Karpas-422 (cell line): ENCODE measurements around the gene SMYD3. TPM values are rescaled to one million over a fixed set of nuclear protein-coding genes. Genes with fewer than 3 reads are reported as not detected.
"Not testable (repeated sequence)": the region's sequence is repeated elsewhere in the genome, so short reads cannot be mapped to it uniquely, and the experiment has no call there.

ENCODE experiments used
- DNase-seq: peaks from one replicate; pipeline ENCODE4 v3.0.0-alpha.2; 2015
- H2AFZ ChIP-seq: fragments of 200-600 bp; sonication (generic); 2 replicates; pipeline ENCODE4 v1.6.1; 2014; ENCODE audit warnings: antibody characterized with exemption, low read length, mixed read lengths
- H3K27ac ChIP-seq: fragments of 200-600 bp; sonication (generic); 2 replicates; pipeline ENCODE4 v1.5.1; 2014; ENCODE audit warnings: mild to moderate bottlenecking, low read length, moderate library complexity
- H3K27me3 ChIP-seq: fragments of 200-600 bp; sonication (generic); 2 replicates; pipeline ENCODE4 v1.6.1; 2014; ENCODE audit warnings: low read length, mixed read lengths
- H3K36me3 ChIP-seq: fragments of 200-600 bp; sonication (generic); 2 replicates; pipeline ENCODE4 v1.6.1; 2014; ENCODE audit warnings: low read length, mixed read lengths; ENCODE audit not compliant: insufficient read depth
- H3K4me1 ChIP-seq: fragments of 200-600 bp; sonication (generic); 2 replicates; pipeline ENCODE4 v1.6.1; 2014; ENCODE audit warnings: mild to moderate bottlenecking, low read length, mixed read lengths
- H3K4me2 ChIP-seq: fragments of 200-600 bp; sonication (generic); 2 replicates; pipeline ENCODE4 v1.6.1; 2014; ENCODE audit warnings: low read length, low read depth, mild to moderate bottlenecking; ENCODE audit not compliant: poor library complexity, severe bottlenecking
- H3K4me3 ChIP-seq: fragments of 200-600 bp; sonication (generic); 2 replicates; pipeline ENCODE4 v1.5.1; 2014; ENCODE audit warnings: mild to moderate bottlenecking, antibody characterized with exemption, low read length, mixed read lengths
- H3K79me2 ChIP-seq: fragments of 200-600 bp; sonication (generic); 2 replicates; pipeline ENCODE4 v1.6.1; 2014; ENCODE audit warnings: mild to moderate bottlenecking, low read length, mixed read lengths
- H3K9ac ChIP-seq: fragments of 200-600 bp; sonication (generic); 2 replicates; pipeline ENCODE4 v1.6.0; 2014; ENCODE audit warnings: low read length
- H3K9me2 ChIP-seq: fragments of 200-600 bp; sonication (generic), shearing (Covaris generic); replicated peaks from 2 replicates; pipeline ENCODE4 v1.6.0; 2014; ENCODE audit warnings: mild to moderate bottlenecking, low read length, moderate library complexity; ENCODE audit not compliant: insufficient read depth
- H3K9me3 ChIP-seq: fragments of 300-700, 200-600 bp; sonication (generic); 2 replicates; pipeline ENCODE4 v1.6.1; 2014; ENCODE audit warnings: low read length, mixed read lengths
- H4K20me1 ChIP-seq: fragments of 200-600 bp; sonication (generic); 2 replicates; pipeline ENCODE4 v1.6.1; 2014; ENCODE audit warnings: mild to moderate bottlenecking, antibody characterized with exemption, low read length, low read depth; ENCODE audit not compliant: insufficient read depth
- total RNA-seq: library from RNA; depleted of rRNA; stranded (reverse); fragments of >200 nt; shearing (Covaris generic); gene quantifications from 2 replicates; pipeline ENCODE4 v1.2.3, GENCODE V29; 2014; ENCODE audit warnings: low replicate concordance

The SMYD3 gene
- total RNA-seq, 1 experiment from 2014 or later: 67.1 TPM

- Histone ChIP-seq H3K79me2 (no peaks in the 10 kb centered on the region), H3K9me3 (no peaks in the 10 kb centered on the region), H3K9me2 (no peaks in the 10 kb centered on the region), H2AFZ (no peak overlapping the region), H3K4me1 (peaks cover 29% of the 10 kb centered on the region), H4K20me1 (no peaks in the 10 kb centered on the region), H3K27ac (no peak overlapping the region), H3K9ac (no peak overlapping the region), H3K27me3 (no peaks in the 10 kb centered on the region), H3K4me3 (no peak overlapping the region), H3K36me3 (no peaks in the 10 kb centered on the region), H3K4me2 (no peak overlapping the region)
- DNase-seq: no peak
Measured at GRCh38 chr1:245957427-245957826, 549.7 kb downstream of the SMYD3 start.

- H3K4me1 ChIP-seq: peaks cover 36% of the 10 kb centered on the region
- no peak for DNase-seq
- no peak overlapping the region for H3K4me2 ChIP-seq
Measured at GRCh38 chr1:245956225-245956624, 550.9 kb downstream of the SMYD3 start.

GRCh38 chr1:245953876-245954660, 553.0 kb downstream of the SMYD3 start:
- H3K9me2 ChIP-seq: no peaks in the 10 kb centered on the region
- H3K9ac ChIP-seq: peak overlapping the region; percentile 62
- peak overlapping the region; percentile 63 for H3K27ac ChIP-seq
- H2AFZ ChIP-seq: 0 out of 2 replicates have a peak overlapping the region, but pooled peaks have one; percentile 2
- no peaks in the 10 kb centered on the region for H4K20me1 ChIP-seq
- peak overlapping the region; percentile 58 for H3K4me3 ChIP-seq
- H3K4me2 ChIP-seq: peak overlapping the region; percentile 72
- peak; percentile 60 for DNase-seq
- no peaks in the 10 kb centered on the region for H3K36me3 ChIP-seq
- peaks cover 36% of the 10 kb centered on the region for H3K4me1 ChIP-seq
- H3K79me2 ChIP-seq: no peaks in the 10 kb centered on the region
- no peaks in the 10 kb centered on the region for H3K27me3 ChIP-seq
- H3K9me3 ChIP-seq: no peaks in the 10 kb centered on the region

More at GRCh38 chr1:245956225-245956624, 550.9 kb downstream of the SMYD3 start:
- Histone ChIP-seq H3K9ac (no peak overlapping the region), H2AFZ (no peak overlapping the region), H3K27me3 (no peaks in the 10 kb centered on the region), H3K36me3 (no peaks in the 10 kb centered on the region), H3K4me3 (no peak overlapping the region), H3K9me2 (no peaks in the 10 kb centered on the region), H3K27ac (no peak overlapping the region), H3K9me3 (no peaks in the 10 kb centered on the region), H3K79me2 (no peaks in the 10 kb centered on the region), H4K20me1 (no peaks in the 10 kb centered on the region)

- Histone ChIP-seq H3K9ac (0 out of 2 replicates have a peak overlapping the region, but pooled peaks have one; percentile 1), H3K9me2 (no peaks in the 10 kb centered on the region), H3K27me3 (no peaks in the 10 kb centered on the region), H3K4me2 (peak overlapping the region; percentile 41), H3K79me2 (no peaks in the 10 kb centered on the region), H3K36me3 (no peaks in the 10 kb centered on the region), H3K4me3 (no peak overlapping the region), H3K4me1 (peaks cover 36% of the 10 kb centered on the region), H2AFZ (no peak overlapping the region), H3K9me3 (no peaks in the 10 kb centered on the region), H4K20me1 (no peaks in the 10 kb centered on the region), H3K27ac (peak overlapping the region; percentile 63)
- DNase-seq: peak; percentile 42
Measured at GRCh38 chr1:245952383-245953026, 554.6 kb downstream of the SMYD3 start.

GRCh38 chr1:245948786-245949185, 558.3 kb downstream of the SMYD3 start:
- Histone ChIP-seq H3K36me3 (no peaks in the 10 kb centered on the region), H3K4me1 (peaks cover 21% of the 10 kb centered on the region), H2AFZ (no peak overlapping the region), H4K20me1 (no peaks in the 10 kb centered on the region), H3K27ac (no peak overlapping the region), H3K4me3 (no peak overlapping the region), H3K9me2 (no peaks in the 10 kb centered on the region), H3K9me3 (no peaks in the 10 kb centered on the region), H3K79me2 (0 out of 2 replicates have a peak, but pooled peaks cover 3% of the 10 kb centered on the region), H3K9ac (no peak overlapping the region), H3K4me2 (no peak overlapping the region), H3K27me3 (no peaks in the 10 kb centered on the region)
- DNase-seq: no peak

GRCh38 chr1:245946905-245947304, 560.2 kb downstream of the SMYD3 start:
- no peaks in the 10 kb centered on the region for H3K9me2 ChIP-seq
- peaks cover 2% of the 10 kb centered on the region for H3K4me1 ChIP-seq
- no peak overlapping the region for H3K27ac ChIP-seq
- 0 out of 2 replicates have a peak, but pooled peaks cover 3% of the 10 kb centered on the region for H3K79me2 ChIP-seq
- H2AFZ ChIP-seq: no peak overlapping the region
- H3K9me3 ChIP-seq: no peaks in the 10 kb centered on the region
- H3K9ac ChIP-seq: no peak overlapping the region
- DNase-seq: no peak
- no peak overlapping the region for H3K4me2 ChIP-seq
- H3K4me3 ChIP-seq: no peak overlapping the region
- no peaks in the 10 kb centered on the region for H4K20me1 ChIP-seq
- H3K36me3 ChIP-seq: no peaks in the 10 kb centered on the region
- no peaks in the 10 kb centered on the region for H3K27me3 ChIP-seq

GRCh38 chr1:245945136-245945535, 561.9 kb downstream of the SMYD3 start:
- not testable (repeated sequence) for H3K36me3 ChIP-seq, H3K9ac ChIP-seq

GRCh38 chr1:245942856-245943255, 564.2 kb downstream of the SMYD3 start:
- no peak for DNase-seq
- Histone ChIP-seq H2AFZ (no peak overlapping the region), H3K9me3 (no peaks in the 10 kb centered on the region), H3K27me3 (no peaks in the 10 kb centered on the region), H3K79me2 (0 out of 2 replicates have a peak, but pooled peaks cover 3% of the 10 kb centered on the region), H3K4me2 (no peak overlapping the region), H3K9ac (no peak overlapping the region), H3K9me2 (no peaks in the 10 kb centered on the region), H3K27ac (no peak overlapping the region), H3K4me1 (no peaks in the 10 kb centered on the region), H3K36me3 (no peaks in the 10 kb centered on the region), H3K4me3 (no peak overlapping the region), H4K20me1 (no peaks in the 10 kb centered on the region)

More at GRCh38 chr1:245945136-245945535, 561.9 kb downstream of the SMYD3 start:
- not testable (repeated sequence) for H3K27me3 ChIP-seq, H4K20me1 ChIP-seq, H3K9me3 ChIP-seq, H3K4me1 ChIP-seq, H3K79me2 ChIP-seq, H2AFZ ChIP-seq, H3K27ac ChIP-seq, H3K4me2 ChIP-seq, H3K4me3 ChIP-seq, H3K9me2 ChIP-seq, DNase-seq
